GM12878 (cell line): ENCODE data around the gene POR.

Source experiments
- FOXM1 ChIP-seq: IDR thresholded peaks from 2 replicates; pipeline ENCODE4 v1.6.1; 2012; ENCODE audit warnings: low read depth, mild to moderate bottlenecking, inconsistent platforms, low read length, moderate library complexity
- MYC ChIP-seq: IDR thresholded peaks from 2 replicates; pipeline ENCODE4 v1.6.1; 2011; ENCODE audit warnings: mild to moderate bottlenecking, low read length, moderate library complexity, inconsistent platforms; ENCODE audit not compliant: insufficient read depth, insufficient replicate concordance, insufficient read length, severe bottlenecking

- TF ChIP-seq MYC (no peak), FOXM1 (no peak)
Measured at GRCh38 chr7:76011442-76011861, 96.5 kb downstream of the POR start.
